Activated CD4-positive, alpha-beta T cell treated with anti-CD3 and anti-CD28 coated beads, Interleukin-2, amount 10 ng/mL, durations not matched to agents 7 days and 5 days (primary cell): ENCODE measurements around the gene FBLN5. TPM values are rescaled to one million over a fixed set of nuclear protein-coding genes. Genes with fewer than 3 reads are reported as not detected.

Source experiments
- CTCF ChIA-PET: fragments of 350-600 bp; sonication (Branson Sonifier 250); formaldehyde crosslinking; loops from one replicate; lab custom pipeline; 2021; ENCODE audit warnings: antibody characterized with exemption; lab: Charles Lee
- POLR2A ChIA-PET: fragments of 350-600 bp; sonication (Branson Sonifier 250); formaldehyde crosslinking; loops from one replicate; lab custom pipeline; 2021; ENCODE audit warnings: antibody characterized with exemption; lab: Charles Lee
- DNase-seq: peaks from one replicate; pipeline ENCODE4 v3.0.0-alpha.2; 2020
- H3K27ac Mint-ChIP-seq: one replicate; pipeline ENCODE4 v1.8.0; 2021; ENCODE audit warnings: mild to moderate bottlenecking, moderate library complexity, mixed read lengths
- H3K27me3 Mint-ChIP-seq: one replicate; pipeline ENCODE4 v1.8.0; 2021; ENCODE audit warnings: mixed read lengths
- H3K36me3 Mint-ChIP-seq: one replicate; pipeline ENCODE4 v1.8.0; 2021; ENCODE audit warnings: low read depth, mixed read lengths
- H3K4me1 Mint-ChIP-seq: one replicate; pipeline ENCODE4 v1.8.0; 2021; ENCODE audit warnings: mixed read lengths
- H3K4me3 Mint-ChIP-seq: one replicate; pipeline ENCODE4 v1.8.0; 2021; ENCODE audit warnings: mild to moderate bottlenecking, moderate library complexity, mixed read lengths
- H3K9me3 Mint-ChIP-seq: one replicate; pipeline ENCODE4 v1.8.0; 2021; ENCODE audit warnings: mixed read lengths
- total RNA-seq, 2 experiments: library from RNA; stranded (reverse); gene quantifications; one replicate each; pipeline ENCODE4 v1.2.3, GENCODE V29; 2021

Gene FBLN5
- total RNA-seq, 2 experiments from 2014 or later, result 3.8 to 4.1 TPM

- no peak for DNase-seq
- H3K4me3 Mint-ChIP-seq, result no peak overlapping the region
- POLR2A ChIA-PET, result no interaction called here
- H3K9me3 Mint-ChIP-seq, result no peaks in the 10 kb centered on the region
- no peaks in the 10 kb centered on the region for H3K36me3 Mint-ChIP-seq
- no peak overlapping the region for H3K27ac Mint-ChIP-seq
- peaks cover 13% of the 10 kb centered on the region for H3K4me1 Mint-ChIP-seq
- CTCF ChIA-PET, result no interaction called here
- H3K27me3 Mint-ChIP-seq, result peaks cover 4% of the 10 kb centered on the region
These were observed 7.3 kb downstream of the FBLN5 start for GRCh38 chr14:91940209-91940608.

GRCh38 chr14:91935586-91935985 is 11.9 kb downstream of the FBLN5 start:
- ChIA-PET POLR2A (no interaction called here), CTCF (no interaction called here)
- H3K4me1 Mint-ChIP-seq, result no peaks in the 10 kb centered on the region

DNA sequence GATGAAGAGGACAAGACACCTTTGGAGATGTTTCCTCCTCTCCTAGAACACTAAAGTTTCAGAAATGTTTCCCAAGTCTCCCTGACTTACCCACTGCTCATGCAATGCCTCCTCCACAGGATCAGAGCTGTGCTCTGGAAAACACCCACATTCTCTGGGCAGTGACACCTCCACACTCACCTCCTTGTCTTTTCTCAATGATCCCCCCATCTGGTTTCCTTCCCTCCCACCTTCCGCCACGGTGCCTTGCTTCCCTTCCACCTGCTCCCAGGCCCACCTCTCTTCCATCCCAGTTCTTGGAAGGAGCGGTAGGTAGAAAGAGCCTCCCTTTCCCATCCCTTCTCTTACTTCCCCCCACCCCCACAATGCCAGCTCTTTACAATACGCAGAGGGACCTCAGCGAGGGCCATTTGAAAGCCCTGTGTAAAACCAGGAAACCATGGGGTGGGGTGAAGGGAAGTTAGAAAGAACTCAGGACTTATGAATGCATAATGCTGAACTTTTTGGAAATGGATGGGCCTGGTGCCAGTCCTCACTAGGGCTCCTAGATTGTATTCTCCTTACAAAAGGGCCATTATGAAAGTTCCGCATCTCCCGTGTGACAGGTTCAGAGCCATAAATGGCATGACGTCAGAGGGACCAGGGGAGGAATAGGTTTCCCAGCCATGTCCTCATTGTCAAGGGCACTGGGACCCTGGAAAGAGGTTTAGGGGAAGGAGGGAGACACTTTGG is 12.8 kb downstream of the FBLN5 start:
- H3K4me1 Mint-ChIP-seq, result no peaks in the 10 kb centered on the region
- no peak overlapping the region for H3K27ac Mint-ChIP-seq
- no peak overlapping the region for H3K4me3 Mint-ChIP-seq
- H3K36me3 Mint-ChIP-seq, result no peaks in the 10 kb centered on the region
- H3K27me3 Mint-ChIP-seq, result no peaks in the 10 kb centered on the region
- ChIA-PET POLR2A (no interaction called here), CTCF (no interaction called here)
- H3K9me3 Mint-ChIP-seq, result no peaks in the 10 kb centered on the region
- DNase-seq, result no peak

More at GRCh38 chr14:91935586-91935985, 11.9 kb downstream of the FBLN5 start:
- DNase-seq, result no peak
- no peaks in the 10 kb centered on the region for H3K9me3 Mint-ChIP-seq
- no peaks in the 10 kb centered on the region for H3K27me3 Mint-ChIP-seq
- H3K4me3 Mint-ChIP-seq, result no peak overlapping the region
- no peaks in the 10 kb centered on the region for H3K36me3 Mint-ChIP-seq
- H3K27ac Mint-ChIP-seq, result no peak overlapping the region

DNA sequence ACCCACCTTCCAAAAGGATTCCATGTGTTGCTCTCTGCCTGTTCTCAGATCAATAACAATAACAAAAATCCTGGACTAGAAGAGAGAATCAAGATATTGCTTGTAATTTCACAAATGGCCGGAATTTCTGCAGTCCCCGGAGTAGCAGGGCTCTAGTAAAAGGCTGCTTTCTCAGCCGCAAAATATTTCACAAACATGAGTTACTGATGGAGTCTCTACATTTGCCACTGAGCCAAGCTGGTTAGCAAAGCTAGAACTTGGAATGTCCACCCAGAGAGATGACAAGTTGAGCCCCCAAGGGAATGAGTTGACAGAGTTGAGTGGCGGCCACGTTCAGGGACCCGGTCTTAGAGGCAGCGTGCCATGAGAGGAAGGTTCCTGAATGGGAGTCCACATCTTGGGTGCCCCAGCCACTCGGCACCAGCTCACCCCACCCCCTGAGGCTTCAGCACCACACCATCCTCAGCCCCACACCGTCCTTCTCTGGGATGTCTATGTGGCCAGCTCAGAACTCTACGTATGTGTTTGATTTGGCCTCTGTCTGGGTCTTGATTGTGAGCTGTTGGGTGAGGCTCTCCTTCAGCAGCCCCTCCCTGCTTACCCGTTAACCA is 15.9 kb downstream of the FBLN5 start:
- Mint-ChIP-seq H3K4me3 (no peak overlapping the region), H3K27me3 (no peaks in the 10 kb centered on the region), H3K4me1 (no peaks in the 10 kb centered on the region), H3K9me3 (no peaks in the 10 kb centered on the region), H3K36me3 (no peaks in the 10 kb centered on the region), H3K27ac (no peak overlapping the region)
- ChIA-PET POLR2A (no interaction called here), CTCF (interaction anchor here (1.4 kb wide), 1 partner anchor 9 kb away, joined by 4 read pairs; no protein-coding TSS in a partner anchor)
- DNase-seq, result no peak

GRCh38 chr14:91929700-91930099 is 17.8 kb downstream of the FBLN5 start:
- Mint-ChIP-seq H3K9me3 (no peaks in the 10 kb centered on the region), H3K4me3 (no peak overlapping the region), H3K36me3 (no peaks in the 10 kb centered on the region), H3K27ac (no peak overlapping the region), H3K27me3 (no peaks in the 10 kb centered on the region), H3K4me1 (no peaks in the 10 kb centered on the region)
- ChIA-PET POLR2A (no interaction called here), CTCF (no interaction called here)
- DNase-seq, result no peak

DNA sequence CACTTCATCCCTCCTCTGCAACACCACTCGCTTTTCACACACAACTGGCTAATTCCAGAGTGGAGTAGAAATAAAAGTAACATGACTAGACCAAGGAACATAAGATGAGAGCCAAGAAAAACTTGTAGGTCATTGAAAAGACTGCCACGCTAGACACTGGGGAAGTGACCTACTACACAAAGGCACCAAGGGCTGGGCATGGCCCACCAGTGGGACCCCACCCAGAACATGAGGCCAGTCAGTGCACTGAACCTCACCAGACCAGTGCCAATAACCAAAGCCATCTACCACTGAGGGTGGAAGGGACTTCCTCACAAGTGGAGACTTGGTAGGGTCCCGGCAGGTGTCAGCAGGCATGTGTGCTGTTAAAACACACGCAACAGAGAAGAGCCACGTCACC is 19.7 kb downstream of the FBLN5 start:
- no peak for DNase-seq
- Mint-ChIP-seq H3K9me3 (no peaks in the 10 kb centered on the region), H3K4me3 (no peak overlapping the region), H3K36me3 (no peaks in the 10 kb centered on the region), H3K27me3 (no peaks in the 10 kb centered on the region), H3K27ac (no peak overlapping the region), H3K4me1 (no peaks in the 10 kb centered on the region)
- ChIA-PET POLR2A (no interaction called here), CTCF (interaction anchor here (0.6 kb wide), 1 partner anchor 499 kb away, joined by 3 read pairs; no protein-coding TSS in a partner anchor)

- POLR2A ChIA-PET, result no interaction called here
- CTCF ChIA-PET, result no interaction called here
- Mint-ChIP-seq H3K27ac (no peak overlapping the region), H3K4me1 (no peaks in the 10 kb centered on the region), H3K36me3 (no peaks in the 10 kb centered on the region), H3K27me3 (no peaks in the 10 kb centered on the region), H3K4me3 (no peak overlapping the region), H3K9me3 (no peaks in the 10 kb centered on the region)
- no peak for DNase-seq
These were observed 20.3 kb downstream of the FBLN5 start for GRCh38 chr14:91927191-91927590.

GRCh38 chr14:91926131-91926890 is 21.2 kb downstream of the FBLN5 start:
- H3K4me1 Mint-ChIP-seq, result no peaks in the 10 kb centered on the region
- CTCF ChIA-PET, result no interaction called here
- no peak overlapping the region for H3K4me3 Mint-ChIP-seq
- H3K9me3 Mint-ChIP-seq, result no peaks in the 10 kb centered on the region
- no peak overlapping the region for H3K27ac Mint-ChIP-seq
- no peak for DNase-seq
- POLR2A ChIA-PET, result no interaction called here
- H3K36me3 Mint-ChIP-seq, result no peaks in the 10 kb centered on the region
- no peaks in the 10 kb centered on the region for H3K27me3 Mint-ChIP-seq

- Mint-ChIP-seq H3K4me3 (no peak overlapping the region), H3K4me1 (no peaks in the 10 kb centered on the region), H3K36me3 (no peaks in the 10 kb centered on the region), H3K27ac (no peak overlapping the region), H3K9me3 (no peaks in the 10 kb centered on the region), H3K27me3 (no peaks in the 10 kb centered on the region)
- CTCF ChIA-PET, result interaction anchor here (2.0 kb wide), 1 partner anchor 14 kb away, joined by 8 read pairs; no protein-coding TSS in a partner anchor
- POLR2A ChIA-PET, result no interaction called here
- DNase-seq, result no peak
These were observed 21.8 kb downstream of the FBLN5 start for GRCh38 chr14:91925727-91926121.

- ChIA-PET CTCF (interaction anchor here (1.0 to 2.0 kb wide), 2 partner anchors 9 to 14 kb away, joined by 3 to 8 read pairs; no protein-coding TSS in a partner anchor), POLR2A (no interaction called here)
- Mint-ChIP-seq H3K4me3 (no peak overlapping the region), H3K27ac (no peak overlapping the region), H3K4me1 (no peaks in the 10 kb centered on the region), H3K9me3 (no peaks in the 10 kb centered on the region), H3K27me3 (no peaks in the 10 kb centered on the region), H3K36me3 (no peaks in the 10 kb centered on the region)
- DNase-seq, result no peak
These were observed 22.3 kb downstream of the FBLN5 start for GRCh38 chr14:91925001-91925726.

DNA sequence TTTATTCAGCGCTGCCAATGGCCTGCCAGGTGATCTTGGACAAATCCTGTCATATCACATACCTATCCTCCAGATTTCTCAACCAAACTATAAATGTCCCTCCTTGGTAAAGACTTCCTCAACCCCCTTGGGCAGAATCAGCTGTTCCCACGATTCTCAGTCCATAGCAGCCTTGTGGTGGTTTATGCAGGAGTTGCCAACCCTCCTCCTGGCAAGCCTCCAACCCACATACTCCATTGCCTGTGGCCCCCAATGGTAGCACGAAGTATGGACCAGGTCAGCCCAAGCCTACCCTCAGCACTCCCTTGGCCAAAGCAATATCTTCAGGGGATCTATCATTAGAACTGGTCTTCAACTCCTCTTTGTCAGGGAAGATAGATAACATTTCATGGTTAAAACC is 27.0 kb downstream of the FBLN5 start:
- no peaks in the 10 kb centered on the region for H3K9me3 Mint-ChIP-seq
- no peak overlapping the region for H3K27ac Mint-ChIP-seq
- H3K36me3 Mint-ChIP-seq, result no peaks in the 10 kb centered on the region
- H3K4me1 Mint-ChIP-seq, result no peaks in the 10 kb centered on the region
- CTCF ChIA-PET, result interaction anchor here (0.6 kb wide), 1 partner anchor 23 kb away, joined by 3 read pairs; no protein-coding TSS in a partner anchor
- no peak for DNase-seq
- H3K27me3 Mint-ChIP-seq, result no peaks in the 10 kb centered on the region
- H3K4me3 Mint-ChIP-seq, result no peak overlapping the region
- POLR2A ChIA-PET, result no interaction called here

DNA sequence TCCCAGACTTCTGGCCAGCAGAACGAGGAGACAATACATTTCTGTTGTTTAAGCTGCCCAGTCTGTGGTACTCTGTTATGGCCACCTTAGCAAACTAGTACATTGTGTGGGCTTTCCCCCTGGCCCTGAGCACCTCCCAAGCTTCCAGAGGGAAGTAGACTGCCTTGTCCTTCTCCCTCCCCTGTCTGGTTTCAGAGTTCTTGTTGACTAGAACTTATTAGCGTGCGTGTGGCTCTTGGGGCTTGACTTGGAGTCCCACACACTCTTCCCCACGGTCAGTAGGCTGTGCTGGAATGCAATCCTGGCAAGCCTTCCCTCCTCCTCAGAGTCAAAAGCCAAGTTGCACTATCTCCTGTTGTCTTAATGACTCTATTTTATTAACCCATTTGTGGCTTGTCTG is 27.7 kb downstream of the FBLN5 start:
- H3K36me3 Mint-ChIP-seq, result no peaks in the 10 kb centered on the region
- ChIA-PET POLR2A (no interaction called here), CTCF (interaction anchor here (0.6 to 1.7 kb wide), 2 partner anchors 23 to 27 kb away, joined by 3 to 4 read pairs; no protein-coding TSS in a partner anchor)
- H3K9me3 Mint-ChIP-seq, result no peaks in the 10 kb centered on the region
- no peak overlapping the region for H3K27ac Mint-ChIP-seq
- DNase-seq, result no peak
- H3K4me3 Mint-ChIP-seq, result no peak overlapping the region
- H3K27me3 Mint-ChIP-seq, result no peaks in the 10 kb centered on the region
- no peaks in the 10 kb centered on the region for H3K4me1 Mint-ChIP-seq
